RWPE1 (cell line): ENCODE data around the gene SNCB.

ENCODE experiments used
- CTCF ChIA-PET: fragments of 350-600 bp; sonication (Branson Sonifier 250); formaldehyde crosslinking; extraction: SDS; loops from one replicate; lab custom pipeline; 2021; lab: Yijun Ruan, JAX
- POLR2A ChIA-PET: fragments of 400-600 bp; formaldehyde crosslinking; extraction: SDS; loops from one replicate; lab custom pipeline; 2020; ENCODE audit warnings: antibody characterized with exemption; ENCODE audit not compliant: low non-redundant PET; lab: Yijun Ruan, JAX
- DNase-seq: peaks from one replicate; pipeline ENCODE4 v3.0.0; 2012; ENCODE audit warnings: low spot score
- H3K27ac ChIP-seq: fragments of 450-650 bp; 2 replicates; pipeline ENCODE4 v1.5.1; 2017
- CTCF ChIP-seq: fragments of 450-650 bp; conservative IDR thresholded peaks from 2 replicates; pipeline ENCODE4 v1.5.1; 2017; ENCODE audit warnings: low read depth, mild to moderate bottlenecking

The SNCB gene

GRCh38 chr5:176628406-176629228 is 1.7 kb downstream of the SNCB start:
- ChIA-PET POLR2A (no interaction called here), CTCF (interaction anchor here (1.0 to 1.5 kb wide), 3 partner anchors 10 to 898 kb away, joined by 4 to 6 read pairs (median 5); no protein-coding TSS in a partner anchor)
- DNase-seq: no peak
- no peak for TF ChIP-seq CTCF
- no peak overlapping the region for H3K27ac ChIP-seq

GRCh38 chr5:176627582-176627981 is 2.8 kb downstream of the SNCB start:
- no peak for DNase-seq
- no peak for TF ChIP-seq CTCF
- ChIA-PET CTCF (interaction anchor here (0.7 kb wide), 1 partner anchor 66 kb away, joined by 6 read pairs; no protein-coding TSS in a partner anchor), POLR2A (no interaction called here)
- no peak overlapping the region for H3K27ac ChIP-seq

GRCh38 chr5:176626876-176627236 is 3.5 kb downstream of the SNCB start:
- ChIA-PET CTCF (interaction anchor here (0.7 kb wide), 1 partner anchor 65 kb away, joined by 6 read pairs; no protein-coding TSS in a partner anchor), POLR2A (no interaction called here)
- DNase-seq: no peak
- TF ChIP-seq CTCF: no peak
- H3K27ac ChIP-seq: no peak overlapping the region

- DNase-seq: peak; percentile 89
- TF ChIP-seq CTCF: no peak
- ChIA-PET CTCF (no interaction called here), POLR2A (no interaction called here)
- H3K27ac ChIP-seq: peak overlapping the region; percentile 52
Observed at GRCh38 chr5:176625966-176626875, 4.1 kb downstream of the SNCB start.

- no peak for TF ChIP-seq CTCF
- ChIA-PET POLR2A (no interaction called here), CTCF (no interaction called here)
- no peak for DNase-seq
- no peak overlapping the region for H3K27ac ChIP-seq
Observed at GRCh38 chr5:176625512-176625911, 4.8 kb downstream of the SNCB start.

GRCh38 chr5:176624938-176625337 is 5.4 kb downstream of the SNCB start:
- H3K27ac ChIP-seq: no peak overlapping the region
- DNase-seq: no peak
- ChIA-PET POLR2A (no interaction called here), CTCF (no interaction called here)
- TF ChIP-seq CTCF: no peak
